Gastrocnemius medialis (tissue), 4 donors: Measurements from ENCODE around the gene ANO6. TPM values are rescaled to one million over a fixed set of nuclear protein-coding genes. Genes with fewer than 3 reads are reported as not detected.
"Not testable (repeated sequence)": the region's sequence is repeated elsewhere in the genome, so short reads cannot be mapped to it uniquely, and the experiment has no call there.

Source experiments
- ATAC-seq, 2 donors: fragments of 150-250 bp; one replicate each; pipeline ENCODE4 v1.9.1; 2016
- DNase-seq, 2 donors: peaks; one replicate each; pipeline ENCODE4 v3.0.0-alpha.2; 2019
- H3K27ac ChIP-seq, 4 donors: fragments of 200-600 bp; sonication (generic); 1 replicate in 1 of 4; 2 replicates in 3 of 4; pipeline ENCODE4 v1.5.1; 2016 to 2018; ENCODE audit warnings: mild to moderate bottlenecking in 2 of 4, moderate library complexity in 1 of 4
- H3K27me3 ChIP-seq, 3 donors: fragments of 200-600 bp; sonication (generic) in 2 of 3; 1 replicate in 1 of 3; 2 replicates in 2 of 3; pipeline versions ENCODE4 v1.5.1 to v1.6.0; 2016 to 2019; ENCODE audit warnings: mild to moderate bottlenecking in 1 of 3, moderate library complexity in 1 of 3
- H3K36me3 ChIP-seq, 2 donors: fragments of 200-600 bp; sonication (generic) in 1 of 2; one replicate each; pipeline ENCODE4 v1.5.1; 2017 to 2018
- H3K4me1 ChIP-seq, 2 donors: fragments of 200-600 bp; sonication (generic) in 1 of 2; one replicate each; pipeline ENCODE4 v1.5.1; 2016 to 2017; ENCODE audit warnings: mild to moderate bottlenecking in 2 of 2
- H3K4me3 ChIP-seq, 4 donors: fragments of 200-600 bp; sonication (generic) in 3 of 4; 1 replicate in 1 of 4; 2 replicates in 3 of 4; pipeline ENCODE4 v1.5.1; 2016 to 2019; ENCODE audit warnings: mild to moderate bottlenecking in 2 of 4
- H3K9me3 ChIP-seq, 3 donors: fragments of 200-600 bp; sonication (generic) in 2 of 3; 1 replicate in 1 of 3; 2 replicates in 2 of 3; pipeline ENCODE4 v1.5.1; 2016 to 2019
- POLR2A ChIP-seq, 2 donors: fragments of 450-650 bp; IDR thresholded peaks; one replicate each; pipeline ENCODE4 v1.6.1; 2017; ENCODE audit warnings: antibody characterized with exemption in 2 of 2, mild to moderate bottlenecking in 2 of 2, moderate library complexity in 2 of 2
- in situ Hi-C, 4 donors: fragments of 200-750 bp; cut with MboI; loops; one replicate each; pipeline versions ENCODE4 v1.15.0 to v1.8.0; 2017; ENCODE audit warnings: low sequenced_read_pairs in 4 of 4
- intact Hi-C: fragments of 100-400 bp; cut with DNase I; formaldehyde crosslinking; loops from one replicate; pipeline ENCODE4 v1.15.1; 2023; ENCODE audit warnings: low total_unique reads
- total RNA-seq, 4 donors: library from RNA; depleted of rRNA; stranded (reverse); fragments of >200 nt; gene quantifications; one replicate each; pipeline versions ENCODE4 v1.1.0 to v1.2.3, GENCODE V29; 2016
- TF ChIP-seq, protein P1 (sequence below), 5 experiments: fragments of 450-650 bp in 3 of 5; fragments of 200-600 bp in 2 of 5; sonication (generic) in 2 of 5; IDR thresholded peaks in 4 of 5; conservative IDR thresholded peaks in 1 of 5; 1 replicate in 4 of 5; 2 replicates in 1 of 5; pipeline ENCODE4 v1.5.1; 2016 to 2019; ENCODE audit warnings: antibody characterized with exemption in 5 of 5, mild to moderate bottlenecking in 3 of 5, moderate library complexity in 3 of 5

The ANO6 gene
- total RNA-seq, 4 donors from 2014 or later, result 75.4 to 100 (median 91.8) TPM

- Histone ChIP-seq H3K4me1 (peaks cover 66 to 72% of the 10 kb centered on the region in 2 donors), H3K4me3 (peak overlapping the region; percentile 5 to 21 (median 13)), H3K27ac (peak overlapping the region; percentile 90 to 97 (median 93)), H3K36me3 (no peaks in the 10 kb centered on the region), H3K9me3 (no peaks in the 10 kb centered on the region), H3K27me3 (no peaks in the 10 kb centered on the region)
- in situ Hi-C loops, result no loop called here
- peak; percentile 50 to 81 for DNase-seq
- TF ChIP-seq POLR2A (IDR thresholded peaks at IDR 0.05), result no peak
- TF ChIP-seq, protein P1, sequence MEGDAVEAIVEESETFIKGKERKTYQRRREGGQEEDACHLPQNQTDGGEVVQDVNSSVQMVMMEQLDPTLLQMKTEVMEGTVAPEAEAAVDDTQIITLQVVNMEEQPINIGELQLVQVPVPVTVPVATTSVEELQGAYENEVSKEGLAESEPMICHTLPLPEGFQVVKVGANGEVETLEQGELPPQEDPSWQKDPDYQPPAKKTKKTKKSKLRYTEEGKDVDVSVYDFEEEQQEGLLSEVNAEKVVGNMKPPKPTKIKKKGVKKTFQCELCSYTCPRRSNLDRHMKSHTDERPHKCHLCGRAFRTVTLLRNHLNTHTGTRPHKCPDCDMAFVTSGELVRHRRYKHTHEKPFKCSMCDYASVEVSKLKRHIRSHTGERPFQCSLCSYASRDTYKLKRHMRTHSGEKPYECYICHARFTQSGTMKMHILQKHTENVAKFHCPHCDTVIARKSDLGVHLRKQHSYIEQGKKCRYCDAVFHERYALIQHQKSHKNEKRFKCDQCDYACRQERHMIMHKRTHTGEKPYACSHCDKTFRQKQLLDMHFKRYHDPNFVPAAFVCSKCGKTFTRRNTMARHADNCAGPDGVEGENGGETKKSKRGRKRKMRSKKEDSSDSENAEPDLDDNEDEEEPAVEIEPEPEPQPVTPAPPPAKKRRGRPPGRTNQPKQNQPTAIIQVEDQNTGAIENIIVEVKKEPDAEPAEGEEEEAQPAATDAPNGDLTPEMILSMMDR (IDR thresholded peaks at IDR 0.05 in 4 of 5, conservative IDR thresholded peaks at IDR 0.05 in 1 of 5), result no peak
- intact Hi-C loops, result loop anchor here (10.0 kb wide), 1 partner anchor 759 kb away; the partner anchor contains the start of gene SCAF11
- peak; percentile 57 to 68 for ATAC-seq
Measured at GRCh38 chr12:45235087-45236025, 19.5 kb downstream of the ANO6 start.

GRCh38 chr12:45236383-45236782 lies 20.5 kb downstream of the ANO6 start:
- peak overlapping the region; percentile 90 to 97 (median 93) for H3K27ac ChIP-seq
- peaks cover 71 to 76% of the 10 kb centered on the region in 2 donors for H3K4me1 ChIP-seq
- in situ Hi-C loops, result not testable (repeated sequence)

DNA sequence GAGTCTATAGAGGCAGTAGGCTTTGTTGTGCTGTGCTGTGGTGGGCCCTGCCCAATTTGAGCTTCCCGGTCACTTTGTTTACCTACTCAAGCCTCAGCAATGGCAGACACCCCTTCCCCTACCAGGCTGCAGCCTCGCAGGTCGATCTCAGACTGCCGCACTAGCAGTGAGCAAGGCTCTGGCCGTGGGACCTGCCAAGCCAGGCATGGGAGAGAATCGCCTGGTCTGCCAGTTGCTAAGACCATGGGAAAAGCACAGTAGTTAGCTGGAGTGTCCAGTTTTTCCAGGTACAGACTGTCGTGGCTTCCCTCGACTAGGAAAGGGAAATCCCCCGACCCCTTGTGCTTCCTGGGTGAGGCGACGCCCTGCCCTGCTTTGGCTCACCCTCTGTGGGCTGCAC lies 26.3 kb downstream of the ANO6 start:
- no peak for TF ChIP-seq POLR2A (IDR thresholded peaks at IDR 0.05)
- TF ChIP-seq, protein P1 (IDR thresholded peaks at IDR 0.05 in 4 of 5, conservative IDR thresholded peaks at IDR 0.05 in 1 of 5), result no peak
- no peak for ATAC-seq

More at GRCh38 chr12:45236383-45236782, 20.5 kb downstream of the ANO6 start:
- intact Hi-C loops, result loop anchor here (10.0 kb wide), 1 partner anchor 758 kb away; the partner anchor contains the start of gene SCAF11
- H3K9me3 ChIP-seq, DNase-seq, H3K27me3 ChIP-seq, H3K36me3 ChIP-seq, H3K4me3 ChIP-seq, ATAC-seq: not testable (repeated sequence)

GRCh38 chr12:45243963-45244362 lies 28.1 kb downstream of the ANO6 start:
- Histone ChIP-seq H3K27me3 (no peaks in the 10 kb centered on the region), H3K4me1 (peaks cover 69 to 75% of the 10 kb centered on the region in 2 donors), H3K27ac (peak overlapping the region; percentile 73 to 97 (median 88)), H3K36me3 (no peaks in the 10 kb centered on the region), H3K4me3 (peak overlapping the region in 3 of 4 donors; percentile 10 to 26 (median 17)), H3K9me3 (no peaks in the 10 kb centered on the region)
- intact Hi-C loops, result no loop called here
- TF ChIP-seq, protein P1 (IDR thresholded peaks at IDR 0.05 in 4 of 5, conservative IDR thresholded peaks at IDR 0.05 in 1 of 5), result no peak
- TF ChIP-seq POLR2A (IDR thresholded peaks at IDR 0.05), result no peak
- in situ Hi-C loops, result no loop called here
- DNase-seq (no peak), ATAC-seq (no peak)

More for the DNA sequence above, 26.3 kb downstream of the ANO6 start:
- Histone ChIP-seq H3K4me1 (peaks cover 64 to 72% of the 10 kb centered on the region in 2 donors), H3K27ac (peak overlapping the region; percentile 79 to 97 (median 88)), H3K27me3 (no peaks in the 10 kb centered on the region), H3K4me3 (no peak overlapping the region), H3K9me3 (no peaks in the 10 kb centered on the region), H3K36me3 (no peaks in the 10 kb centered on the region)
- in situ Hi-C loops, result no loop called here
- DNase-seq, result no peak
- intact Hi-C loops, result no loop called here
